22Rv1 (cell line): ENCODE data around the gene OSM.

Source experiments
- ZFX ChIP-seq: fragments of 450-650 bp; IDR thresholded peaks from 2 replicates; pipeline ENCODE4 v1.6.1; 2017; ENCODE audit warnings: antibody characterized with exemption, borderline replicate concordance
- TF ChIP-seq, protein P1 (sequence below): fragments of 450-650 bp; IDR thresholded peaks from 2 replicates; pipeline ENCODE4 v1.5.1; 2017; ENCODE audit warnings: mild to moderate bottlenecking

DNA sequence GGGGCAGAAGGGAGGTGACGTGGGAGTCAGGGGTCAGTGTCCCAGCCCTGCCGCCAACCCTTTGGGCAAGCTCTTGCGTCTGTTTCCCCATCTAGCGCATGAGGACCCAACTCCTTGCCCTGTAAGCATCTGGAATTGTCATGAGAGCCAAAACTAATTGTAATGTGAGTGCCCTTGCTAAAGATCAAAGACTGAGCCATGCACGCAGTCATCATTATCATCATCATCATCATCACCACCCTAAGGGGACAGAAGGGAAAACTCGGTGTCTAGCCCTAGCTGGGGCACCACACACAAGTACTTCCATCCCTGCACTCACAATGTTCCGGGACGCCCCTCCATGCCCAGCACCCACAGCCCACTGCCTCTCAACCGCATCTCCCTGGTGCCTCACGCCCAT, 22.6 kb downstream of the OSM start:
- TF ChIP-seq, protein P1, sequence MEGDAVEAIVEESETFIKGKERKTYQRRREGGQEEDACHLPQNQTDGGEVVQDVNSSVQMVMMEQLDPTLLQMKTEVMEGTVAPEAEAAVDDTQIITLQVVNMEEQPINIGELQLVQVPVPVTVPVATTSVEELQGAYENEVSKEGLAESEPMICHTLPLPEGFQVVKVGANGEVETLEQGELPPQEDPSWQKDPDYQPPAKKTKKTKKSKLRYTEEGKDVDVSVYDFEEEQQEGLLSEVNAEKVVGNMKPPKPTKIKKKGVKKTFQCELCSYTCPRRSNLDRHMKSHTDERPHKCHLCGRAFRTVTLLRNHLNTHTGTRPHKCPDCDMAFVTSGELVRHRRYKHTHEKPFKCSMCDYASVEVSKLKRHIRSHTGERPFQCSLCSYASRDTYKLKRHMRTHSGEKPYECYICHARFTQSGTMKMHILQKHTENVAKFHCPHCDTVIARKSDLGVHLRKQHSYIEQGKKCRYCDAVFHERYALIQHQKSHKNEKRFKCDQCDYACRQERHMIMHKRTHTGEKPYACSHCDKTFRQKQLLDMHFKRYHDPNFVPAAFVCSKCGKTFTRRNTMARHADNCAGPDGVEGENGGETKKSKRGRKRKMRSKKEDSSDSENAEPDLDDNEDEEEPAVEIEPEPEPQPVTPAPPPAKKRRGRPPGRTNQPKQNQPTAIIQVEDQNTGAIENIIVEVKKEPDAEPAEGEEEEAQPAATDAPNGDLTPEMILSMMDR, result no peak
- no peak for TF ChIP-seq ZFX
